PC-3 (cell line): ENCODE data around the gene SIGLEC15. TPM values are rescaled to one million over a fixed set of nuclear protein-coding genes. Genes with fewer than 3 reads are reported as not detected.
"Not testable (repeated sequence)": the region's sequence is repeated elsewhere in the genome, so short reads cannot be mapped to it uniquely, and the experiment has no call there.

Source experiments
- ATAC-seq: fragments of 200-7000 bp; cut with Tn5 transposase; 2 replicates; pipeline ENCODE4 v1.9.1; 2020; ENCODE audit warnings: mild to moderate bottlenecking, moderate library complexity
- BruUV-seq: library from RNA; stranded (reverse); fragments of 400-500 nt; replicated peaks from 2 replicates; lab custom pipeline; 2021; lab: Mats Ljungman, UMichigan
- CTCF ChIA-PET: fragments of 300-600 bp; sonication (Branson Sonifier 250); formaldehyde crosslinking; loops from one replicate; lab custom pipeline; 2022; ENCODE audit warnings: antibody characterized with exemption; lab: Charles Lee
- POLR2A ChIA-PET: fragments of 300-600 bp; sonication (Branson Sonifier 250); formaldehyde crosslinking; loops from one replicate; lab custom pipeline; 2022; ENCODE audit warnings: antibody characterized with exemption; ENCODE audit not compliant: unreplicated experiment; lab: Charles Lee
- DNase-seq: peaks from one replicate; pipeline ENCODE4 v3.0.0-alpha.2; 2015
- H2AFZ ChIP-seq: fragments of 300-600 bp; sonication (generic); 2 replicates; pipeline ENCODE4 v1.6.0; 2016; ENCODE audit warnings: antibody characterized with exemption, low read length
- H3F3A ChIP-seq: fragments of 300-600 bp; sonication (generic); one replicate; pipeline ENCODE4 v1.6.0; 2017; ENCODE audit warnings: antibody characterized with exemption, low read length, control low read depth, mild to moderate bottlenecking; ENCODE audit not compliant: unreplicated experiment
- H3K27ac ChIP-seq: fragments of 300-600 bp; sonication (generic); 2 replicates; pipeline ENCODE4 v1.5.1; 2016; ENCODE audit warnings: mild to moderate bottlenecking, low read length
- H3K27me3 ChIP-seq: fragments of 300-600 bp; sonication (generic); 2 replicates; pipeline ENCODE4 v1.6.1; 2016; ENCODE audit warnings: low read length, mixed read lengths
- H3K36me3 ChIP-seq: fragments of 300-600 bp; sonication (generic); 2 replicates; pipeline ENCODE4 v1.6.1; 2016; ENCODE audit warnings: low read depth, mixed run types, low read length, mixed read lengths
- H3K4me1 ChIP-seq: fragments of 300-600 bp; sonication (generic); 2 replicates; pipeline ENCODE4 v1.5.1; 2016; ENCODE audit warnings: low read length; ENCODE audit not compliant: insufficient read depth
- H3K4me2 ChIP-seq: fragments of 300-600 bp; sonication (generic); 2 replicates; pipeline ENCODE4 v1.6.0; 2016; ENCODE audit warnings: low read length
- H3K4me3 ChIP-seq: fragments of 300-600 bp; sonication (generic); 2 replicates; pipeline ENCODE4 v1.5.1; 2016; ENCODE audit warnings: mild to moderate bottlenecking, low read length, mixed read lengths
- H3K79me2 ChIP-seq: fragments of 300-600 bp; sonication (generic); 2 replicates; pipeline ENCODE4 v1.6.1; 2017; ENCODE audit warnings: low read length, mixed read lengths
- H3K9ac ChIP-seq: fragments of 300-600 bp; sonication (generic); 2 replicates; pipeline ENCODE4 v1.6.0; 2016; ENCODE audit warnings: mild to moderate bottlenecking, low read length
- H3K9me2 ChIP-seq: fragments of 300-600 bp; sonication (generic); replicated peaks from 2 replicates; pipeline ENCODE4 v1.6.1; 2016; ENCODE audit warnings: mixed run types, low read length, mixed read lengths
- H3K9me3 ChIP-seq: fragments of 300-600 bp; sonication (generic); 2 replicates; pipeline ENCODE4 v1.6.1; 2016; ENCODE audit warnings: low read length, mixed read lengths
- H4K20me1 ChIP-seq: fragments of 300-600 bp; sonication (generic); 2 replicates; pipeline ENCODE4 v1.6.1; 2016; ENCODE audit warnings: low read length, mixed read lengths
- EZH2 ChIP-seq: fragments of 300-600 bp; sonication (generic); IDR thresholded peaks from one replicate; pipeline ENCODE4 v1.6.1; 2017; ENCODE audit warnings: antibody characterized with exemption, mild to moderate bottlenecking, low read length; ENCODE audit not compliant: unreplicated experiment
- EZH2phosphoT487 ChIP-seq: fragments of 300-600 bp; sonication (generic); IDR thresholded peaks from 2 replicates; pipeline ENCODE4 v1.6.1; 2018; ENCODE audit warnings: mild to moderate bottlenecking, antibody characterized with exemption, low read length, borderline replicate concordance
- intact Hi-C: fragments of 100-400 bp; cut with micrococcal nuclease; formaldehyde crosslinking; loops from 2 replicates; pipeline ENCODE4 v1.9.0; 2023
- total RNA-seq: library from RNA; depleted of rRNA; stranded (reverse); fragments of >200 nt; gene quantifications from 2 replicates; pipeline ENCODE4 v1.2.3, GENCODE V29; 2014
- TF ChIP-seq, protein P1 (sequence below): fragments of 300-600 bp; sonication (generic); conservative IDR thresholded peaks from 2 replicates; pipeline ENCODE4 v1.5.1; 2017; ENCODE audit warnings: antibody characterized with exemption, low read depth, mild to moderate bottlenecking, low read length

SIGLEC15 gene
- total RNA-seq, 1 experiment from 2014 or later: 2.0 TPM

- BruUV-seq: no TSS peak
- intact Hi-C loops: no loop called here
- TF ChIP-seq EZH2: no peak
These were observed 19.5 kb downstream of the SIGLEC15 start for GRCh38 chr18:45844938-45845337.

GRCh38 chr18:45845410-45845809 lies 19.9 kb downstream of the SIGLEC15 start:
- Histone ChIP-seq H2AFZ (no peak overlapping the region), H3K9me3 (no peaks in the 10 kb centered on the region), H3K79me2 (no peaks in the 10 kb centered on the region), H3K36me3 (no peaks in the 10 kb centered on the region), H3K4me3 (no peak overlapping the region), H3K4me1 (no peaks in the 10 kb centered on the region), H3K27me3 (no peaks in the 10 kb centered on the region), H3K27ac (no peak overlapping the region), H3K9ac (no peak overlapping the region), H3K9me2 (no peaks in the 10 kb centered on the region), H4K20me1 (no peaks in the 10 kb centered on the region), H3F3A (no peaks in the 10 kb centered on the region), H3K4me2 (no peak overlapping the region)
- ChIA-PET CTCF (no interaction called here), POLR2A (no interaction called here)
- DNase-seq: no peak
- intact Hi-C loops: no loop called here
- BruUV-seq: no TSS peak
- ATAC-seq: no peak
- TF ChIP-seq EZH2 (no peak), EZH2phosphoT487 (no peak)
- TF ChIP-seq, protein P1, sequence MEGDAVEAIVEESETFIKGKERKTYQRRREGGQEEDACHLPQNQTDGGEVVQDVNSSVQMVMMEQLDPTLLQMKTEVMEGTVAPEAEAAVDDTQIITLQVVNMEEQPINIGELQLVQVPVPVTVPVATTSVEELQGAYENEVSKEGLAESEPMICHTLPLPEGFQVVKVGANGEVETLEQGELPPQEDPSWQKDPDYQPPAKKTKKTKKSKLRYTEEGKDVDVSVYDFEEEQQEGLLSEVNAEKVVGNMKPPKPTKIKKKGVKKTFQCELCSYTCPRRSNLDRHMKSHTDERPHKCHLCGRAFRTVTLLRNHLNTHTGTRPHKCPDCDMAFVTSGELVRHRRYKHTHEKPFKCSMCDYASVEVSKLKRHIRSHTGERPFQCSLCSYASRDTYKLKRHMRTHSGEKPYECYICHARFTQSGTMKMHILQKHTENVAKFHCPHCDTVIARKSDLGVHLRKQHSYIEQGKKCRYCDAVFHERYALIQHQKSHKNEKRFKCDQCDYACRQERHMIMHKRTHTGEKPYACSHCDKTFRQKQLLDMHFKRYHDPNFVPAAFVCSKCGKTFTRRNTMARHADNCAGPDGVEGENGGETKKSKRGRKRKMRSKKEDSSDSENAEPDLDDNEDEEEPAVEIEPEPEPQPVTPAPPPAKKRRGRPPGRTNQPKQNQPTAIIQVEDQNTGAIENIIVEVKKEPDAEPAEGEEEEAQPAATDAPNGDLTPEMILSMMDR: no peak

More at GRCh38 chr18:45844938-45845337, 19.5 kb downstream of the SIGLEC15 start:
- ChIA-PET CTCF (no interaction called here), POLR2A (no interaction called here)
- Histone ChIP-seq H3K9ac (no peak overlapping the region), H3K27ac (no peak overlapping the region), H3K36me3 (no peaks in the 10 kb centered on the region), H3K4me3 (no peak overlapping the region), H3K4me2 (no peak overlapping the region), H3K9me3 (no peaks in the 10 kb centered on the region), H3K9me2 (no peaks in the 10 kb centered on the region), H3K27me3 (no peaks in the 10 kb centered on the region), H2AFZ (no peak overlapping the region), H4K20me1 (no peaks in the 10 kb centered on the region), H3K79me2 (no peaks in the 10 kb centered on the region), H3F3A (no peaks in the 10 kb centered on the region), H3K4me1 (no peaks in the 10 kb centered on the region)
- ATAC-seq (no peak), DNase-seq (no peak)

DNA sequence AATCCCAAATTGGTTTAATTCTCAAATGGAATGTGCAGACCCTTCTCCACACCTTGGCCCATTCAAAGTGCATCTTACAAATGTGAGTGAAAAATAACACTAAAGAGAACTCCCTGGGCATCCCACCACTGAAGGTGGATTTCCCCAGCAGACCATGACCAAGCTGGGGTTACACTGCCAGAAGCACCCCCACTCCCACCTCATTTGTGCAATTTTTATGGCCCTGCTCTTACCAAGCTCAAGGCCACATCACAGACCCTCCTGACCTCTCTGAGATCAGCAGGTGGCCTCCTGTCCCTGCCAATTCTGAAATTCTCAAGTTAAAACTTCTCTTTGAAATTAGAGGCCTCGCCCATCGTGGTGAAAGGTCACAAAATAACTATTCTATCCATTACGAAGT lies 21.6 kb downstream of the SIGLEC15 start:
- Histone ChIP-seq H3K9me3 (no peaks in the 10 kb centered on the region), H2AFZ (no peak overlapping the region), H3K4me1 (no peaks in the 10 kb centered on the region), H3K9ac (no peak overlapping the region), H3K27ac (no peak overlapping the region), H3K9me2 (no peaks in the 10 kb centered on the region), H3K4me3 (no peak overlapping the region), H3K36me3 (no peaks in the 10 kb centered on the region), H3K27me3 (no peaks in the 10 kb centered on the region), H3K4me2 (no peak overlapping the region), H3F3A (no peaks in the 10 kb centered on the region), H3K79me2 (no peaks in the 10 kb centered on the region), H4K20me1 (no peaks in the 10 kb centered on the region)
- no peak for DNase-seq
- CTCF ChIA-PET: no interaction called here
- TF ChIP-seq, protein P1: no peak
- TF ChIP-seq EZH2phosphoT487: no peak
- no peak for TF ChIP-seq EZH2
- no TSS peak for BruUV-seq
- no peak for ATAC-seq
- intact Hi-C loops: no loop called here
- POLR2A ChIA-PET: no interaction called here

DNA sequence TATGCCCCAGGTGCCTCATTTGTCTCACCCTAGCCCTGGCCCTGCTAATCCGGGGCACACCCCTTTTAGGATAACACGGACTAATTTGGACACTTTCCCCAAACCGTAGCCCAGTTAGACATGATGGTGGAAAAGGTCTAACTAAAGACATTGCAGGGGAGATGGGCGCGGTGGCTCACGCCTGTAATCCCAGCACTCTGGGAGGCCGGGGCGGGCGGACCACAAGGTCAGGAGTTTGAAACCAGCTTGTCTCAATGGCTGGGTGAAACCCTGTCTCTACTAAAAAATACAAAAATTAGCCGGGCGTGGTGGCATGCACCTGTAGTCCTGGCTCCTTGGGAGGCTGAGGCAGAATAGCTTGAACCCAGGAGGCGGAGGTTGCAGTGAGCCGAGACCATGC lies 23.2 kb downstream of the SIGLEC15 start:
- H3K27ac ChIP-seq, H4K20me1 ChIP-seq, H3K4me1 ChIP-seq, DNase-seq, ATAC-seq, H3K9me2 ChIP-seq, intact Hi-C loops, BruUV-seq, H3K27me3 ChIP-seq, POLR2A ChIA-PET, H2AFZ ChIP-seq, H3K4me2 ChIP-seq, H3F3A ChIP-seq, H3K36me3 ChIP-seq, H3K9ac ChIP-seq, H3K4me3 ChIP-seq, CTCF ChIA-PET, H3K9me3 ChIP-seq, H3K79me2 ChIP-seq: not testable (repeated sequence)
